ENCODE results near the gene SNX14. TPM values are rescaled to one million over a fixed set of nuclear protein-coding genes. Genes with fewer than 3 reads are reported as not detected.
A peak's percentile ranks its signal among the peaks of the same experiment; 100 is the strongest.

Gene SNX14
- total and polyA plus RNA-seq, 10 of the 15 experiments (the other 5 are each of a cell fraction or from before 2014, with no cell fraction given), result 34.2 to 122 (median 51.0) TPM

DNA sequence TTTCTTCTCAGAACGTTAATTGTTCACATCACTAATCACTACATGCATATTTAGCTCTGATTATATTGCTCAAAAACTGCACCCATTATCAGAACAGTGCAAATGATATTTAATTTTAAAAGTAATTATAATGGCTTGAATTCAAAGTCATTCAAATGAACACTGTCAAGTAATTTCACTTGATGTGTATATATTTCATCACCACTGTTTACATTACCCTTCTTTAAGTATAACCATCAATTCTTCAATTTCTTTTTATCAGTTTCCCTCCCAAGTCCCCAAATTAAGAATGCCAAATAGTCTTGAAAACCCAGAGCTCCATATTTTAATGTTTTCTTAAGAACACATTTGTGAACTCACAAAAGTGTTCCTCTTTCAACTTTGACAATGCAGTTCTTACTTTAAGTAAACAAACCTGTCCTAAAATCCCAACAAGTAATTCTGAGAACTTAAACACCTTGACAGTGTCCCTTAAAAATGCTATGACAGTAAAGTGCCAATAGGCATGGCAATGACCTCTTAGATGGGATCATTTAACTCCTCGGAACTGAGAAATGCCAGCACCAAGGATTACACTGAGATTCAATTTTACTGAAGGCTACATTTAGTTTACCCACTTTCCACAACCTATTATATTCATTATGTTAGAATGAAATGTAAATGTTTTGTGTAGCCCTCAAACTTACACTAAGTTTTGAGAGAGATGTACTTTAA lies 16.7 kb upstream of the SNX14 start:
- WGBS (ENCODE audit: insufficient coverage, insufficient replicate concordance, low lambda C conversion rate, missing lambda C conversion rate), result 48% methylated on average over 2 of the region's 2 CpGs
- ChIA-PET SMC1A (ENCODE audit: uncharacterized antibody, unreplicated experiment) (interaction anchor here (1.2 to 3.6 kb wide), 5 partner anchors 12 to 32 kb away, joined by 3 to 17 read pairs (median 7); partner anchors contain the start of gene SYNCRIP), POLR2A (interaction anchor here (1.1 kb wide), 1 partner anchor 59 kb away, joined by 4 read pairs; no protein-coding TSS in a partner anchor), CTCF (no interaction called here), RAD21 (ENCODE audit: unreplicated experiment) (no interaction called here)
- Histone ChIP-seq H3K36me3 (ENCODE audit: control insufficient read depth in 2 of 2, insufficient read depth in 2 of 2, low read length in 1 of 2) (peaks cover 0 to 31% of the 10 kb centered on the region in 2 experiments), H3K9me3 (replicated peaks; ENCODE audit: control insufficient read depth, insufficient read depth, low read length) (no peaks in the 10 kb centered on the region), H3K4me3 (no peak overlapping the region), H3K4me1 (ENCODE audit: control insufficient read depth, insufficient read depth, low read length) (no peaks in the 10 kb centered on the region), H3K4me2 (ENCODE audit: control insufficient read depth, insufficient read depth) (no peak overlapping the region), H2AFZ (ENCODE audit: control insufficient read depth, low read depth, low read length) (no peak overlapping the region), H3K79me2 (ENCODE audit: control insufficient read depth, insufficient read depth, low read length) (no peaks in the 10 kb centered on the region; the same call in none of the 2 replicates), H4K20me1 (ENCODE audit: control insufficient read depth, insufficient read depth) (no peaks in the 10 kb centered on the region), H3K27me3 (replicated peaks in 1 of 2; ENCODE audit: control insufficient read depth in 2 of 2, insufficient read depth in 2 of 2, low read length in 1 of 2) (no peaks in the 10 kb centered on the region), H3K9ac (ENCODE audit: control insufficient read depth, insufficient read depth, low read length) (no peak overlapping the region), H3K27ac (ENCODE audit: control insufficient read depth, insufficient read depth) (no peak overlapping the region)
- TF ChIP-seq PML (IDR thresholded peaks at IDR 0.05; ENCODE audit: low read length) (peak; percentile 47; the same call in 1 of the 2 replicates), NFXL1 (IDR thresholded peaks at IDR 0.05; ENCODE audit: borderline replicate concordance) (no peak), POLR2AphosphoS5 (IDR thresholded peaks at IDR 0.05; ENCODE audit: low read length) (0 out of 2 replicates have a peak, but pooled peaks have one; percentile 30), ATF7 (IDR thresholded peaks at IDR 0.05; ENCODE audit: low read depth) (no peak), SUPT20H (IDR thresholded peaks at IDR 0.05; ENCODE audit: borderline replicate concordance, control insufficient read depth, low read depth, low read length) (no peak)
- intact Hi-C loops (cut with micrococcal nuclease; ENCODE audit: unreplicated experiment) (no loop called here), in situ Hi-C loops (cut with MboI) (no loop called here)
- no TSS peak for BruUV-seq (replicated peaks)
- FAIRE-seq (peak; percentile 18), ATAC-seq (no peak), DNase-seq (ENCODE audit: low read depth, low spot score) (no peak)

DNA sequence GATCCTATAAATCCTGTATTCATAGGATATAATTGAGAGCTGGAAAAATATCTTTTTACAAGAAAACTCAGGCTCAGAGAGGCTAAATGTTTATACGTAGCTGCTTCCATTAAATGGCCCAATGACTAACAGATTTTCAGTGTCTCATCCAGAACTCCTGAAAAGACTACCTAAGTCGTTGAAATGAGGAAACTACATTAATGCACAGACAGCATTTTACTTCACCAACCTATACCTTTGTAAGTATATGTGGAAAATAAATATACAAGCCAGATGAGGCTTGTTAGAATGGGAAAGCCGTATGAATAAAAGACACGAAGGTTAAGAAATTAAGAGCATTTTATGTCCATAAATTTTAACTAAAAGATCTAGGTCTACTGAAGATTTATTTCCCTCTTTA lies 8.4 kb upstream of the SNX14 start:
- Histone ChIP-seq H3K4me2 (ENCODE audit: control insufficient read depth, insufficient read depth) (no peak overlapping the region), H3K27me3 (replicated peaks in 1 of 2; ENCODE audit: control insufficient read depth in 2 of 2, insufficient read depth in 2 of 2, low read length in 1 of 2) (no peaks in the 10 kb centered on the region), H3K79me2 (ENCODE audit: control insufficient read depth, insufficient read depth, low read length) (no peaks in the 10 kb centered on the region), H3K4me1 (ENCODE audit: control insufficient read depth, insufficient read depth, low read length) (no peaks in the 10 kb centered on the region), H4K20me1 (ENCODE audit: control insufficient read depth, insufficient read depth) (no peaks in the 10 kb centered on the region), H3K9ac (ENCODE audit: control insufficient read depth, insufficient read depth, low read length) (no peak overlapping the region), H3K27ac (ENCODE audit: control insufficient read depth, insufficient read depth) (no peak overlapping the region), H3K36me3 (ENCODE audit: control insufficient read depth in 2 of 2, insufficient read depth in 2 of 2, low read length in 1 of 2) (peaks cover 0 to 3% of the 10 kb centered on the region in 2 experiments; a peak in 1 of 4 replicates), H3K9me3 (replicated peaks; ENCODE audit: control insufficient read depth, insufficient read depth, low read length) (no peaks in the 10 kb centered on the region), H3K4me3 (no peak overlapping the region), H2AFZ (ENCODE audit: control insufficient read depth, low read depth, low read length) (no peak overlapping the region)
- intact Hi-C loops (cut with micrococcal nuclease; ENCODE audit: unreplicated experiment), result no loop called here
- in situ Hi-C loops (cut with MboI), result no loop called here
- ChIA-PET CTCF (no interaction called here), POLR2A (interaction anchor here (0.8 kb wide), 2 partner anchors 36 to 77 kb away, joined by 3 to 4 read pairs; no protein-coding TSS in a partner anchor), RAD21 (ENCODE audit: unreplicated experiment) (no interaction called here), SMC1A (ENCODE audit: uncharacterized antibody, unreplicated experiment) (interaction anchor here (0.7 to 1.4 kb wide), 2 partner anchors 10 to 63 kb away, joined by 3 to 6 read pairs; no protein-coding TSS in a partner anchor)
- no peak for ATAC-seq
- no peak for FAIRE-seq
- 88% methylated on average over 4 of the region's 4 CpGs for WGBS (ENCODE audit: insufficient coverage, insufficient replicate concordance, low lambda C conversion rate, missing lambda C conversion rate)
- no TSS peak for BruUV-seq (replicated peaks)
- DNase-seq (ENCODE audit: low read depth, low spot score), result no peak
- TF ChIP-seq RCOR1 (conservative IDR thresholded peaks at IDR 0.05; ENCODE audit: low read depth, low read length), result no peak
- TF ChIP-seq, protein P1, sequence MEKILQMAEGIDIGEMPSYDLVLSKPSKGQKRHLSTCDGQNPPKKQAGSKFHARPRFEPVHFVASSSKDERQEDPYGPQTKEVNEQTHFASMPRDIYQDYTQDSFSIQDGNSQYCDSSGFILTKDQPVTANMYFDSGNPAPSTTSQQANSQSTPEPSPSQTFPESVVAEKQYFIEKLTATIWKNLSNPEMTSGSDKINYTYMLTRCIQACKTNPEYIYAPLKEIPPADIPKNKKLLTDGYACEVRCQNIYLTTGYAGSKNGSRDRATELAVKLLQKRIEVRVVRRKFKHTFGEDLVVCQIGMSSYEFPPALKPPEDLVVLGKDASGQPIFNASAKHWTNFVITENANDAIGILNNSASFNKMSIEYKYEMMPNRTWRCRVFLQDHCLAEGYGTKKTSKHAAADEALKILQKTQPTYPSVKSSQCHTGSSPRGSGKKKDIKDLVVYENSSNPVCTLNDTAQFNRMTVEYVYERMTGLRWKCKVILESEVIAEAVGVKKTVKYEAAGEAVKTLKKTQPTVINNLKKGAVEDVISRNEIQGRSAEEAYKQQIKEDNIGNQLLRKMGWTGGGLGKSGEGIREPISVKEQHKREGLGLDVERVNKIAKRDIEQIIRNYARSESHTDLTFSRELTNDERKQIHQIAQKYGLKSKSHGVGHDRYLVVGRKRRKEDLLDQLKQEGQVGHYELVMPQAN (conservative IDR thresholded peaks at IDR 0.05), result no peak
- TF ChIP-seq, protein P2, sequence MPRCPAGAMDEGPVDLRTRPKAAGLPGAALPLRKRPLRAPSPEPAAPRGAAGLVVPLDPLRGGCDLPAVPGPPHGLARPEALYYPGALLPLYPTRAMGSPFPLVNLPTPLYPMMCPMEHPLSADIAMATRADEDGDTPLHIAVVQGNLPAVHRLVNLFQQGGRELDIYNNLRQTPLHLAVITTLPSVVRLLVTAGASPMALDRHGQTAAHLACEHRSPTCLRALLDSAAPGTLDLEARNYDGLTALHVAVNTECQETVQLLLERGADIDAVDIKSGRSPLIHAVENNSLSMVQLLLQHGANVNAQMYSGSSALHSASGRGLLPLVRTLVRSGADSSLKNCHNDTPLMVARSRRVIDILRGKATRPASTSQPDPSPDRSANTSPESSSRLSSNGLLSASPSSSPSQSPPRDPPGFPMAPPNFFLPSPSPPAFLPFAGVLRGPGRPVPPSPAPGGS (IDR thresholded peaks at IDR 0.05; ENCODE audit: borderline replicate concordance, insufficient read depth, low read depth, low read length, poor library complexity, severe bottlenecking), result no peak
- TF ChIP-seq ZNF274 (IDR thresholded peaks at IDR 0.05; ENCODE audit: insufficient read depth, insufficient read length), result no peak
- no peak for TF ChIP-seq NBN (IDR thresholded peaks at IDR 0.05)
- TF ChIP-seq NR2C2 (IDR thresholded peaks at IDR 0.05; ENCODE audit: borderline replicate concordance, control insufficient read depth, insufficient read length, low read depth), result no peak
- TF ChIP-seq RB1 (IDR thresholded peaks at IDR 0.05; ENCODE audit: borderline replicate concordance), result no peak
